Tibial artery (tissue), 4 donors: ENCODE results near the gene CDK8.

Experiments used
- DNase-seq, 2 donors: peaks; one replicate each; pipeline ENCODE4 v3.0.0-alpha.2; 2019
- H3K27ac ChIP-seq, 2 donors: fragments of 200-600 bp; sonication (generic) in 1 of 2; 1 replicate in 1 of 2; 2 replicates in 1 of 2; pipeline ENCODE4 v1.5.1; 2018 to 2019; ENCODE audit warnings: mild to moderate bottlenecking in 1 of 2
- H3K27me3 ChIP-seq, 2 donors: fragments of 200-600 bp; sonication (generic) in 1 of 2; one replicate each; pipeline versions ENCODE4 v1.5.1 to v1.6.0; 2016 to 2019
- H3K36me3 ChIP-seq, 3 donors: fragments of 200-600 bp; sonication (generic) in 2 of 3; one replicate each; pipeline ENCODE4 v1.5.1; 2016 to 2019; ENCODE audit warnings: mild to moderate bottlenecking in 2 of 3
- H3K4me1 ChIP-seq, 4 donors: fragments of 200-600 bp; sonication (generic) in 2 of 4; 1 replicate in 3 of 4; 2 replicates in 1 of 4; pipeline ENCODE4 v1.5.1; 2016 to 2019
- H3K4me3 ChIP-seq, 2 donors: fragments of 200-600 bp; sonication (generic) in 1 of 2; 1 replicate in 1 of 2; 2 replicates in 1 of 2; pipeline ENCODE4 v1.5.1; 2018 to 2019; ENCODE audit warnings: mild to moderate bottlenecking in 2 of 2
- H3K9me3 ChIP-seq, 3 donors: fragments of 200-600 bp; sonication (generic) in 1 of 3; one replicate each; pipeline ENCODE4 v1.5.1; 2016 to 2019
- CTCF ChIP-seq, 2 experiments: fragments of 200-600 bp in 1 of 2; fragments of 450-650 bp in 1 of 2; IDR thresholded peaks; one replicate each; pipeline ENCODE4 v1.5.1; 2017 to 2019; ENCODE audit warnings: antibody characterized with exemption in 2 of 2, mild to moderate bottlenecking in 1 of 2, moderate library complexity in 1 of 2
- intact Hi-C: fragments of 100-400 bp; cut with DNase I; formaldehyde crosslinking; loops from one replicate; pipeline ENCODE4 v1.15.0; 2023; ENCODE audit warnings: low total_unique reads

Gene CDK8

GRCh38 chr13:26343816-26344215, 89.9 kb downstream of the CDK8 start:
- Histone ChIP-seq H3K27me3 (no peaks in the 10 kb centered on the region), H3K4me1 (no peaks in the 10 kb centered on the region), H3K9me3 (no peaks in the 10 kb centered on the region), H3K27ac (no peak overlapping the region), H3K4me3 (no peak overlapping the region), H3K36me3 (no peaks in the 10 kb centered on the region)
- DNase-seq: no peak
- intact Hi-C loops: no loop called here
- TF ChIP-seq CTCF (IDR thresholded peaks at IDR 0.05): no peak

- TF ChIP-seq CTCF (IDR thresholded peaks at IDR 0.05): no peak
- no peak for DNase-seq
- no peak overlapping the region for H3K27ac ChIP-seq
Measured at GRCh38 chr13:26344980-26345379, 91.1 kb downstream of the CDK8 start.

DNA sequence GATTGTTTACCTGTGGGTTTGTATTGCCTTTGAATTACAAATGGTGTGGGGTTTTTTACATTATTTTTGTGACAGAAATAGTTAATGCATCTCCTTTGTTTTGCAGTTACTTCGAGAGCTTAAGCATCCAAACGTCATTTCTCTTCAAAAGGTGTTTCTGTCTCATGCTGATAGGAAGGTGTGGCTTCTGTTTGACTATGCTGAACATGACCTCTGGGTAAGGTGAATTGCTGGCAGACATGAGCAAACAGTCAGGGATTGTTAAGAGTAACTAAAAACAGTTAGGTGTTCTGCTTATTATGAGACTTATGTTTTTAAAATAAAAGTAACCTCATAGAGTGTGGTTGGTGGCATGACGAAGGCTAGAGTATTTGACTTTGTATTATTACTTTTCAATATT, 95.0 kb downstream of the CDK8 start:
- no peak overlapping the region for H3K4me3 ChIP-seq
- DNase-seq: no peak
- H3K36me3 ChIP-seq: peaks cover 0 to 6% (median 3%) of the 10 kb centered on the region in 3 donors
- no peak overlapping the region for H3K27ac ChIP-seq
- H3K9me3 ChIP-seq: no peaks in the 10 kb centered on the region
- TF ChIP-seq CTCF (IDR thresholded peaks at IDR 0.05): no peak
- intact Hi-C loops: no loop called here
- no peaks in the 10 kb centered on the region for H3K4me1 ChIP-seq
- H3K27me3 ChIP-seq: no peaks in the 10 kb centered on the region

More at GRCh38 chr13:26344980-26345379, 91.1 kb downstream of the CDK8 start:
- Histone ChIP-seq H3K36me3 (no peaks in the 10 kb centered on the region), H3K4me3 (no peak overlapping the region), H3K4me1 (no peaks in the 10 kb centered on the region), H3K9me3 (no peaks in the 10 kb centered on the region), H3K27me3 (no peaks in the 10 kb centered on the region)
- intact Hi-C loops: no loop called here

DNA sequence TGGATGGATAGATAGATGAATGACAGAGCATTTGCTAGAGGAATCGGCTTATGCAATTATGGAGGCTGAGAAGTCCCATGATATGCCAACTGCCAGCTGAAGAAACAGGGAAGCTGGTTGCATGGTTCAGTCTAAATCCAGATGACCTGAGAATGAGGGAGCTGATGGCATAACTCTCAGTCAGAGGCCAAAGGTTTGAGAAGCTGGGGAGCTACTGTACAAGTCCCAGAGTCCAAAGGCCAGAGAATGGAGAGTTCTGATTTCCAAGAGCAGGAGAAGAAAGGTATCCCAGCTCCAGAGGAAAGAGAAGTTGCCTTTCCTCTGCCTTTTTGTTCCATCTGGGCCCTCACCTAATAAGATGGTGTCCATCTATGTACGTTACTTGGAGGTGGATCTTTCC, 108.3 kb downstream of the CDK8 start:
- peaks cover 0 to 5% (median 0%) of the 10 kb centered on the region in 3 donors for H3K36me3 ChIP-seq
- no peaks in the 10 kb centered on the region for H3K9me3 ChIP-seq
- no peak overlapping the region for H3K4me3 ChIP-seq
- no peak for TF ChIP-seq CTCF (IDR thresholded peaks at IDR 0.05)
- no peaks in the 10 kb centered on the region for H3K27me3 ChIP-seq
- no peak overlapping the region for H3K27ac ChIP-seq
- intact Hi-C loops: no loop called here
- no peak for DNase-seq
- H3K4me1 ChIP-seq: no peaks in the 10 kb centered on the region

GRCh38 chr13:26370553-26370952, 116.6 kb downstream of the CDK8 start:
- no peak for TF ChIP-seq CTCF (IDR thresholded peaks at IDR 0.05)
- Histone ChIP-seq H3K9me3 (no peaks in the 10 kb centered on the region), H3K27ac (no peak overlapping the region), H3K4me1 (no peaks in the 10 kb centered on the region), H3K27me3 (no peaks in the 10 kb centered on the region), H3K36me3 (no peaks in the 10 kb centered on the region), H3K4me3 (no peak overlapping the region)
- DNase-seq: no peak
- intact Hi-C loops: no loop called here

GRCh38 chr13:26372747-26373146, 118.8 kb downstream of the CDK8 start:
- Histone ChIP-seq H3K4me3 (no peak overlapping the region), H3K27ac (no peak overlapping the region), H3K36me3 (no peaks in the 10 kb centered on the region), H3K4me1 (no peaks in the 10 kb centered on the region), H3K9me3 (no peaks in the 10 kb centered on the region), H3K27me3 (no peaks in the 10 kb centered on the region)
- no peak for TF ChIP-seq CTCF (IDR thresholded peaks at IDR 0.05)
- intact Hi-C loops: no loop called here
- no peak for DNase-seq
